HepG2 (cell line): ENCODE measurements around the gene SH3BGR. TPM values are rescaled to one million over a fixed set of nuclear protein-coding genes. Genes with fewer than 3 reads are reported as not detected.

Source experiments
- ATAC-seq: fragments of 200-7000 bp; cut with Tn5 transposase; 3 replicates; pipeline ENCODE4 v1.9.1; 2020; ENCODE audit warnings: mild to moderate bottlenecking, moderate library complexity
- BruUV-seq: library from RNA; stranded (reverse); fragments of 400-500 nt; replicated peaks from 2 replicates; lab custom pipeline; 2021; lab: Mats Ljungman, UMichigan
- CTCF ChIA-PET: fragments of 300-600 bp; formaldehyde crosslinking; extraction: SDS; loops from one replicate; lab custom pipeline; 2021; ENCODE audit warnings: low total read pairs, inconsistent platforms, low intra/inter-chr PET ratio; lab: Yijun Ruan, JAX
- POLR2A ChIA-PET: fragments of 350-600 bp; sonication (Branson Sonifier 250); formaldehyde crosslinking; loops from one replicate; lab custom pipeline; 2020; ENCODE audit warnings: antibody characterized with exemption, inconsistent platforms; lab: Yijun Ruan, JAX
- DNase-seq: peaks from one replicate; pipeline ENCODE4 v3.0.0-alpha.2; 2015; ENCODE audit warnings: low spot score
- FAIRE-seq: peaks from 3 replicates; lab custom pipeline; 2011; peaks lifted over from hg19 to GRCh38; lab: Jason Lieb, UNC
- H2AFZ ChIP-seq: one replicate; pipeline ENCODE4 v1.6.1; 2011; ENCODE audit warnings: low read length, inconsistent platforms
- H3K27ac ChIP-seq: fragments of 300-600 bp; 3 replicates; pipeline ENCODE4 v1.8.0; 2011; ENCODE audit warnings: mixed run types, mild to moderate bottlenecking, mixed read lengths, low read length, inconsistent platforms; ENCODE audit not compliant: insufficient read depth; ENCODE audit errors: extremely low read length
- H3K27me3 ChIP-seq, 2 experiments: fragments of 200-600 bp in 1 of 2; 2 replicates in 1 of 2; 3 replicates in 1 of 2; pipeline versions ENCODE4 v1.6.0 to v1.8.0; 2011; ENCODE audit warnings: low read length in 2 of 2, mild to moderate bottlenecking in 2 of 2, moderate library complexity in 2 of 2, inconsistent platforms in 1 of 2; ENCODE audit not compliant: insufficient read depth in 2 of 2, control insufficient read depth in 1 of 2
- H3K36me3 ChIP-seq, 2 experiments: fragments of 200-600 bp in 1 of 2; replicated peaks in 1 of 2; 2 replicates in 1 of 2; 3 replicates in 1 of 2; pipeline versions ENCODE4 v1.5.1 to v1.8.0; 2011; ENCODE audit warnings: low read length in 2 of 2, inconsistent platforms in 1 of 2; ENCODE audit not compliant: insufficient read depth in 2 of 2, control insufficient read depth in 1 of 2
- H3K4me1 ChIP-seq: 2 replicates; pipeline ENCODE4 v1.5.1; 2012; ENCODE audit warnings: low read length, inconsistent platforms; ENCODE audit not compliant: insufficient read depth
- H3K4me2 ChIP-seq: 2 replicates; pipeline ENCODE4 v1.6.0; 2011; ENCODE audit warnings: low read depth, low read length, inconsistent platforms
- H3K4me3 ChIP-seq, 3 experiments: fragments of 200-600 bp in 1 of 3; sonication (generic), shearing (Covaris generic) in 1 of 3; replicated peaks in 1 of 3; 2 replicates each; pipeline ENCODE4 v1.5.1; 2011 to 2016; ENCODE audit warnings: low read length in 3 of 3, inconsistent platforms in 2 of 3, low read depth in 2 of 3, mild to moderate bottlenecking in 2 of 3, control low read depth in 1 of 3, mixed read lengths in 1 of 3; ENCODE audit not compliant: insufficient read depth in 1 of 3
- H3K79me2 ChIP-seq: one replicate; pipeline ENCODE4 v1.6.1; 2011; ENCODE audit warnings: low read length, inconsistent platforms; ENCODE audit not compliant: insufficient read depth
- H3K9ac ChIP-seq: 2 replicates; pipeline ENCODE4 v1.6.0; 2011; ENCODE audit warnings: mild to moderate bottlenecking, low read depth, low read length, inconsistent platforms; ENCODE audit not compliant: insufficient read depth
- H3K9me3 ChIP-seq: 2 replicates; pipeline ENCODE4 v1.5.1; 2012; ENCODE audit warnings: mild to moderate bottlenecking, low read length
- H4K20me1 ChIP-seq: 2 replicates; pipeline ENCODE4 v1.6.0; 2011; ENCODE audit warnings: inconsistent platforms, mild to moderate bottlenecking, low read length, moderate library complexity; ENCODE audit not compliant: insufficient read depth
- FOXJ3 ChIP-seq: sonication (generic); formaldehyde crosslinking; IDR thresholded peaks from 2 replicates; pipeline ENCODE4 v1.4.0; 2020; ENCODE audit warnings: missing genetic modification reagents, mild to moderate bottlenecking, borderline replicate concordance
- KAT7 ChIP-seq: IDR thresholded peaks from 2 replicates; pipeline ENCODE4 v1.6.1; 2018; ENCODE audit warnings: borderline replicate concordance, missing compliant biosample characterization
- KDM3A ChIP-seq: IDR thresholded peaks from 2 replicates; pipeline ENCODE4 v1.6.1; 2018; ENCODE audit warnings: low read depth, missing compliant biosample characterization
- MTF2 ChIP-seq: sonication (generic); formaldehyde crosslinking; IDR thresholded peaks from 2 replicates; pipeline ENCODE4 v1.5.0; 2020; ENCODE audit warnings: missing genetic modification reagents, borderline replicate concordance
- PCBP2 ChIP-seq: fragments of 200-400 bp; formaldehyde crosslinking; optimal IDR thresholded peaks from 2 replicates; pipeline ENCODE3; 2018; ENCODE audit warnings: low read length, low read depth; ENCODE audit not compliant: poor library complexity, severe bottlenecking
- RNF2 ChIP-seq: fragments of 450-650 bp; conservative IDR thresholded peaks from 2 replicates; pipeline ENCODE4 v1.6.1; 2016; ENCODE audit warnings: low read depth
- ZNF121 ChIP-seq: sonication (generic); formaldehyde crosslinking; IDR thresholded peaks from 2 replicates; pipeline ENCODE4 v1.5.0; 2020; ENCODE audit warnings: mild to moderate bottlenecking, missing genetic modification reagents
- ZNF350 ChIP-seq: sonication (generic); formaldehyde crosslinking; IDR thresholded peaks from 2 replicates; pipeline ENCODE4 v1.4.0; 2020; ENCODE audit warnings: mild to moderate bottlenecking, low read depth, missing genetic modification reagents, borderline replicate concordance
- ZNF614 ChIP-seq: IDR thresholded peaks from 2 replicates; pipeline ENCODE4 v1.6.1; 2018; ENCODE audit warnings: missing biosample characterization, missing genetic modification reagents, inconsistent platforms, borderline replicate concordance
- WGBS: methylation state at CpG from one replicate; pipeline ENCODE4 v1.1.6; 2017; ENCODE audit warnings: low lambda C conversion rate; 5-methylcytosine and 5-hydroxymethylcytosine counted together
- in situ Hi-C: cut with HindIII; loops from 2 replicates; pipeline ENCODE4 v1.10.0; 2017; ENCODE audit warnings: low pct_unique_long_range_greater_than_20kb; ENCODE audit not compliant: extremely low pct_ligation_motif_present
- intact Hi-C: fragments of 100-400 bp; cut with micrococcal nuclease; formaldehyde crosslinking; loops from one replicate; pipeline ENCODE4 v1.10.0; 2022; ENCODE audit not compliant: unreplicated experiment
- polyA plus RNA-seq, 8 experiments: library from polyadenylated mRNA; depleted of rRNA in 3 of 8; stranded (reverse) in 7 of 8; unstranded in 1 of 8; fragments of >200 nt; fragmentation: Illumina TruSeq in 4 of 8; extraction: Trizol in 4 of 8; gene quantifications; 2 replicates each; pipeline versions ENCODE4 v1.2.1 to v1.2.3, GENCODE V29; 2011 to 2016; ENCODE audit warnings: low read depth in 4 of 8, missing spikeins in 1 of 8, mixed read lengths in 1 of 8; ENCODE audit not compliant: insufficient read depth in 1 of 8
- total RNA-seq, 5 experiments: library from RNA; depleted of rRNA; stranded (reverse); fragments of >200 nt; fragmentation: Illumina TruSeq; extraction: Trizol; gene quantifications; 2 replicates each; pipeline ENCODE4 v1.2.3, GENCODE V29; 2016; ENCODE audit warnings: low read depth in 1 of 5

SH3BGR gene
- total and polyA plus RNA-seq, 2 of the 13 experiments (the other 11 are each of a cell fraction or from before 2014, with no cell fraction given): 0.48 TPM; not detected in 1

- no peak for FAIRE-seq
- ChIA-PET CTCF (no interaction called here), POLR2A (no interaction called here)
- Histone ChIP-seq H3K9ac (no peak overlapping the region), H3K9me3 (no peaks in the 10 kb centered on the region), H3K27ac (no peak overlapping the region), H3K79me2 (no peaks in the 10 kb centered on the region), H3K4me3 (no peak overlapping the region), H2AFZ (no peak overlapping the region), H4K20me1 (no peaks in the 10 kb centered on the region), H3K4me1 (no peaks in the 10 kb centered on the region), H3K27me3 (no peaks in the 10 kb centered on the region; a peak in 1 of 5 replicates), H3K36me3 (no peaks in the 10 kb centered on the region), H3K4me2 (no peak overlapping the region)
- in situ Hi-C loops: no loop called here
- intact Hi-C loops: no loop called here
- TF ChIP-seq KAT7 (CRISPR knock-in tag) (no peak), ZNF350 (CRISPR knock-in tag) (no peak), RNF2 (no peak), ZNF121 (no peak), MTF2 (CRISPR knock-in tag) (no peak)
- no peak for DNase-seq
- no peak for ATAC-seq
- WGBS: 25% methylated on average over 6 of the region's 6 CpGs
- BruUV-seq: no TSS peak
Observed at GRCh38 chr21:39504230-39504629, 52.5 kb downstream of the SH3BGR start.

GRCh38 chr21:39510240-39510639 lies 58.5 kb downstream of the SH3BGR start:
- in situ Hi-C loops: no loop called here
- Histone ChIP-seq H3K27me3 (no peaks in the 10 kb centered on the region), H3K4me2 (no peak overlapping the region), H3K4me3 (no peak overlapping the region), H3K9me3 (no peaks in the 10 kb centered on the region), H3K79me2 (no peaks in the 10 kb centered on the region), H2AFZ (no peak overlapping the region), H4K20me1 (no peaks in the 10 kb centered on the region), H3K36me3 (no peaks in the 10 kb centered on the region), H3K27ac (no peak overlapping the region), H3K9ac (no peak overlapping the region), H3K4me1 (no peaks in the 10 kb centered on the region)
- ATAC-seq: no peak
- FAIRE-seq: no peak
- BruUV-seq: no TSS peak
- intact Hi-C loops: no loop called here
- WGBS: 62% methylated on average over 1 of the region's 1 CpG
- no peak for DNase-seq
- POLR2A ChIA-PET: no interaction called here
- TF ChIP-seq ZNF614 (CRISPR knock-in tag) (no peak), FOXJ3 (CRISPR knock-in tag) (no peak), PCBP2 (no peak), KDM3A (no peak)
- CTCF ChIA-PET: no interaction called here
